Measurements from ENCODE around the gene SLC2A11.

- TF ChIP-seq CTCF (IDR thresholded peaks at IDR 0.05 in 2 of 3, conservative IDR thresholded peaks at IDR 0.05 in 1 of 3; ENCODE audit: borderline replicate concordance in 1 of 3, insufficient read depth in 1 of 3, low read depth in 2 of 3, low read length in 2 of 3) (no peak), ZNF274 (IDR thresholded peaks at IDR 0.05; ENCODE audit: low read depth, low read length) (no peak), SRF (IDR thresholded peaks at IDR 0.05; ENCODE audit: low read depth) (no peak), REST (IDR thresholded peaks at IDR 0.05; ENCODE audit: low read depth) (no peak), SP1 (IDR thresholded peaks at IDR 0.05; ENCODE audit: low read depth) (no peak), POLR2A (IDR thresholded peaks at IDR 0.05; ENCODE audit: borderline replicate concordance, extremely low read depth, insufficient read depth, insufficient read length) (no peak)
These were observed 16.4 kb upstream of the SLC2A11 start for GRCh38 chr22:23841292-23841691.
